GM18909 (cell line): Measurements from ENCODE around the gene KLRC1.
"Not testable (repeated sequence)": the region's sequence is repeated elsewhere in the genome, so short reads cannot be mapped to it uniquely, and the experiment has no call there.

Experiments used
- ATAC-seq: cut with Tn5 transposase; IDR thresholded peaks from one replicate; pipeline ENCODE4 v1.9.1; 2021; ENCODE audit warnings: mild to moderate bottlenecking; ENCODE audit not compliant: unreplicated experiment, poor library complexity

The KLRC1 gene

GRCh38 chr12:10424260-10424899 lies 28.8 kb downstream of the KLRC1 start:
- ATAC-seq = not testable (repeated sequence)

- not testable (repeated sequence) for ATAC-seq
These were observed 31.0 kb downstream of the KLRC1 start for GRCh38 chr12:10422159-10422558.

- ATAC-seq = not testable (repeated sequence)
These were observed 32.8 kb downstream of the KLRC1 start, which contains the start of gene KLRC3 for GRCh38 chr12:10420334-10420733. Gene KLRC3, minus strand, starts transcription at chr12:10420595. Its CDS starts 45 bp downstream, at chr12:10420550.

GRCh38 chr12:10409392-10409791 lies 43.8 kb downstream of the KLRC1 start, which contains the start of gene KLRC4:
Gene KLRC4, minus strand, starts transcription at chr12:10409757. Its CDS starts 182 bp downstream, at chr12:10409575.
- no peak for ATAC-seq

- no peak for ATAC-seq
These were observed 44.3 kb downstream of the KLRC1 start for GRCh38 chr12:10408842-10409241.

GRCh38 chr12:10406725-10407124 lies 46.5 kb downstream of the KLRC1 start:
- no peak for ATAC-seq

GRCh38 chr12:10405294-10405693 lies 47.9 kb downstream of the KLRC1 start:
- no peak for ATAC-seq

- ATAC-seq = no peak
These were observed 48.4 kb downstream of the KLRC1 start for GRCh38 chr12:10404798-10405197.

GRCh38 chr12:10400829-10401228 lies 52.3 kb downstream of the KLRC1 start:
- no peak for ATAC-seq

- ATAC-seq = no peak
These were observed 55.0 kb downstream of the KLRC1 start for GRCh38 chr12:10398168-10398567.

GRCh38 chr12:10397296-10397695 lies 55.9 kb downstream of the KLRC1 start:
- ATAC-seq = no peak

- ATAC-seq = not testable (repeated sequence)
These were observed 57.0 kb downstream of the KLRC1 start for GRCh38 chr12:10396176-10396575.
